HG02870 (cell line): Measurements from ENCODE around the gene TRPV4.

Experiments
- ATAC-seq: cut with Tn5 transposase; IDR thresholded peaks from one replicate; pipeline ENCODE4 v1.9.1; 2021; ENCODE audit warnings: mild to moderate bottlenecking, moderate library complexity; ENCODE audit not compliant: unreplicated experiment

Gene TRPV4

DNA sequence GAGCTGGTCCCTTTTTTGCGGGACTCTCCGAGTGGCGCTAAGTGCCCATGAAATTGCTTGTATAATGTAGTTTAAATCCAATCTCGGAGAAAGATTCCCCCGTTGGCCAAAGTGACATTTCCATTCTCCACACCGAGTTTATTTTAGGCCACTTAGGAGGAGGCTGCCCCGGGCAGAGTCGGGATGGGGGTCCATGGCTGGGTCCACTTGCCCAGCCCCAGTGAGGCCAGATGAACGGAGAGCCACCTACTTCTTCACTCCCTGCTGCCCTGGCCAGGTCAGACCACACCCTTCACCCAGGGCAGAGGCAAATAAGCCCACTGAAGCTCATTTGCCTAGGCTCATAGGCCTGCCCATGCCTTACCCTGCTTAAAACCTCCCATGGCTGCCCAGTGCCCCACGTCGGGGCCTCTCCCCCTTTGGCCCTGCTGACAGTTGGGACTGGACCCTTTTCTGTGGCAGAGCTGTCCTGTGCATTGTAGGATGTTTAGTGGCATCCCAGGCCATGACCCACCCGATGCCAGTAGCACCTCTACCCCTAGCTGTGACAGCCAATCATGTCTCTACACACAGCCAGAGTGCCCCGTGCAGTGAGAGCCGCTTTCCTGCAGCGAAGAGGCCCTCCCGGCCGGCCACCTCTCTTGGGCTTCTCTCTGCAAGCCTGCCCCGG is 68.3 kb downstream of the TRPV4 start:
- no peak for ATAC-seq

DNA sequence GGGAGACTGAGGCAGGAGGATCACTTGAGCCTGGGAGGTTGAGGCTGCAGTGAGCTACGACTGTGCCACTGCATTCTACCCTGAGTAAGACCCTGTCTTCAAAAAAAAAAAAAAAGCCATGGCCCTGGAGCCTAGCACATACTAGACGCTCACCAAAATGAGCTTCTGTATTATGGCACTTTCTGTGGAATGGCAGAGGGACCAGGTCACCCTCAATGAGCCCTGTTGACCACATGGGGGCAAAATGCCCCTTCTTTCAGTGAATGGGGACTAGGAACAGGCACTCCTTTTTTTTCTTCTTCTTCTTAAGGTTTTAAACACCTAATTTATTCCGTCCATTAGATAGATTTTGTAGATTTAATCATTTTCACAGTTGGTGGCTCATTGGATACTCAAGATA is 69.1 kb downstream of the TRPV4 start:
- no peak for ATAC-seq

DNA sequence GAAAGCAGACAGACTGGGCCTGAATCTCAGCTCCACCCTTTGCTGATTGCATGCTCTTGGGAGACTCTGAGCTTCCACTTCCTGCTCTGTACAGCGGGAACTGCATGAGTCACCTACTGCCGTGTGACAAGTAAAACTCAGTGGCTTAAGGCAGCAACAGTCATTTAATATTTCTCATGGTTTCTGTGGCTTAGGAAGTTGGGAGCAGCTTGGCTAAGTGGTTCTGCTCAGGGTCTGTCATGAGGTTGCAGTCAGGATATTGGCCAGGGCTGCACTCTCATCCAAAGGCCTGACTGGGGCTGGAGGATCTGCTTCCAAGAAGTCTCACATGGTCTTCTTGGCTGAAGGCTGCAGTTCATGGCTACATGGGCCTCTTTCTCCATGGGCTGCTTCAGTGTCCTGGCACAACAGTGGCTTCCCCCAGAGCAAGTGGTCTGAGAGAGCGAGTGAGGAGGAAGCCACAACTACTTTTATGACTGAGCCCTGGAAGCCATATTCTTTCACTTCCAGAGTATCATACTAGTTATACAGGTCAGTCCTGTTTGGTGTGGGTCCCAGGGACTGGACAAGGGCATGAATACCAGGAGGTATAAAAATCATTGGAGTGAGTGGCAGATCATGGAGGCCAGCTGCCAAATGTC is 69.9 kb downstream of the TRPV4 start:
- no peak for ATAC-seq

DNA sequence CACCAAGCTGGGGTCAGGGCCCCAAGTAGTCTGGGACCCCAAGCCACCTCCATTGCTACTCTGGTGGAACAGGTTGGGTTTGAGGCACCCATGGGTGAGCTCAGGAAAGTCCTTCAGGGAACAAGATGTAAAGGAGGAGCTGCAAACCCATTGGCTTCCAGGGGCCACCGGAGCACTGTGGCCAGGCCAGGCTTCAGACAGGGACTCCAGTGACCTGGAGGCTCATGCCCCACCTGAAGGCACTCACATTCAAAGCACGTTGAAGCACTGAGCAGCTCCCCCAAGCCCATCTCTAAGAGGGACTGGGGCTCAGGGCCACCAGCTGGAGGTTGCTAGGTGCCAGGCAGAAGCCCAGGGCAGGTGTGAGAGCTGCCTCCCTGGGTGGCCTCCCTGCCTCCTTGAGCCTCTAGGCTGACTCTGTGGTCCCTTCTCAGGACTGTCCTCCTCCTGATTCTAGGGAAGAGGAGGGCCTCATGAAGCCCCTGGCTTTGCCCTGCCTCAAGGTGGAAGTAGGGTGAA is 70.5 kb downstream of the TRPV4 start:
- ATAC-seq = no peak

DNA sequence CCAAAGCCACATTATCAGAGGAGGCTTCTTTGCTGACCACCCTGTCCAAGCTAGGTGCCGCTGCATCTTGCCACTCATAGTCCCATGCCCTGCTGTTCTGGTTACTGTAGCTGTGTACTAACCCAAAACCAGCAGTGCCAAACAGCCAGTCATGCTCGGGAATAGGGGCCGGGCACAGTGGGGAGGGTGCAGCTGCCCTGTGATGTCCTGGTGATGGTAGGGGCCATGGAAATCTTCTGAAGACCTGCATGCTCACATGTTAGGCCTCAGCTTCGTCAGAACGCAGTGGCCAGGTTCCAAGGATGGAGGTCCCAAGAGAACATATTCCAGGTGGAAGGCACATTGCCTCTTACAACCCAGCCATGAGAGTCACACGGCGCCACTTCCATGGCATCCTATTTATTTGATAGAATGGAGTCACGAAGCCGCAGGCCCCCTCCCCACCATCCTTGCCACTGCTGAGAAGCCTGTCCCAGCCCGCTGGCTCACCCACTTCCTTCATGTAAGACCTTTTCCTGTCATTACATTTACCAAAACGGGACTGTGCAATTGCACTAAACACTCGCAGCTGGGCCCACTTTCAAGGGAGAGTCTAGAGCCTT is 71.0 kb downstream of the TRPV4 start:
- no peak for ATAC-seq

DNA sequence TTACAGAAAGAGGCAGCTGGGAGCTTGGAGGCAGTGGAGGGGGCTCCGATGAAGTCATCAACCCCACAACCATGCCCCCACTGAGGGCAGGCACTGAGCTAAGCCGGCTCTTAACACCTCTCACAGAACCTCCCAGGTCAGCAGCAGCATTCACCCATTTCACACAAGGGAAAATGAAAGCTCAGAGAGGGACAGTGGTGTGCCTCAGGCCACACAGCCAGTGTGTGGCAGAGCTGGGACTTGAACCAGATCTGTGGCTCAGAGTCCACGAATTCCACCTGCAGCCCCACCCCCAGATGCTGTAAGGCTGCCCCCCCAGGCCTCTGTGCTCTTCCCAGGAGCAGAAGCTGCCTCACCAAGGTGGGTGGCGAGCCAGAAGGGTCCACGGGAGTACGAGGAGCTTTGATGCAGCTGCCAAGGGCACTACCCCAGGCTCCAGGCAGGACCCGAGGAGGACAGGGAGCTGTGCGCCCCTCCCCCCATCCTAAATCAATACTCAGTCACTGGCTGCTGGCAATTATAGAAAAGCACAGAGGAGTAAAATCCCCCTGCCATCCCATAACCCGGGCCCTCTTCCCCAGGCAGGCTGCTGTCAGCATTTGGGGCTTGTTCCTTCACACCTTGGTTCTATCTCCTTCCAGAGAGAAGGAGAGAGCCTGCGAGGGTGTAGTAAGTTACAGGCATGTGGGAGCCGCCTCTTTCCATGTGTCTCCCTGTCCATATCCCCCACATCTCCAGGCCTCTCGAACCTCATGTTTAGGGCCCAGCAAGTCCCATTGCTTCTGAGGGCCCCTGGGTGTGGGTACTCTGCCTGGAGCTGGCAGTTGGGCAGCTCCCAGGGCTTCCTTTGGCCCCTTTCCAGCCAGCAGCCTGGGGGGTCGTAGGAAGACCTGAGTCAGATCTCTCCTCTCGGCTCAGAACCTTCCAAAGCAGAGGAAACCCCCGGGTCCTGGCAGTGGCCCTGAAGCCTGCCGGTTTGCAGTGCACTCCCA is 72.0 kb downstream of the TRPV4 start:
- no peak for ATAC-seq

DNA sequence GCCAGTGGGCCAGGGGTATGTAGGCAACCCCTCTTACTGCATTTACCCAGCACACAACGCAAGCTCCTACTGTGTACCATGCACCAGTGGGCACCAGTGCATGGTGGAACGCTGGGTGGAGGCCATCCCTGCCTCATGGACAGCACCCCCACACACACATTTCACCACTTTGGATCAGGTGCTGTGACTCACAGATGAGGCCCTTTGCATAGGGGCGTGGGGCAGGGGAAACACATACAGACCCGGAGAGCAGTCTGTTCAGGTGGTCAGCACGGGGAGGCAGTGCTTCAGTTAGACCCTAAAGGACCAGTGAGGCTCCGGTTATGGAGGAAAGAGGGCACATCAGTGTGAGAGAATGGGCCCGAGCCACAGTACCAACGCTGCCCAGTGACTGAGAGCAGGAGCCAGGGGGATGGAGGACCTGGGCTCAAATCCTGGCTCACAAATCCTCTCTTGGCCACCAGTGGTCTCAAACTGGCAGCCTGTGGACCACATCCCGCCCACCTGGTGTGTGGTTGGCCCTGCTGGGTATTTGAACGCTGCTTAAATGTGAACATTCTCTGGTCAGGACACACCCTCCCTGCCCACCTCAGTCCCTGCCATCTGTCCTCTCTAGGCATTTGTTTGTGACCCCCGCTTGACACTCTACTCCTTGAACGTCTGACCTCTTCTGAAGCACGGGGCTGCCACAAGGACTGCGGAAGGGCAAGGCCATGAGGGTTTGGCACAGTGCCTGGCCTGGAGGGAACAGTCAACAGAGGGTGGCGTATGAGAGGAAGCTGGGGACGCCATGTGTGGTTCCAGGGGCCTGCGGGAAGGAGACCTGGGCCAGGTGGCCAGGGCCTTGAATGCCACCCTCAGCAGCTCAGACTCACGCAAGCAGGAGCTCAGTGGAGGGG is 72.9 kb downstream of the TRPV4 start:
- ATAC-seq = no peak

DNA sequence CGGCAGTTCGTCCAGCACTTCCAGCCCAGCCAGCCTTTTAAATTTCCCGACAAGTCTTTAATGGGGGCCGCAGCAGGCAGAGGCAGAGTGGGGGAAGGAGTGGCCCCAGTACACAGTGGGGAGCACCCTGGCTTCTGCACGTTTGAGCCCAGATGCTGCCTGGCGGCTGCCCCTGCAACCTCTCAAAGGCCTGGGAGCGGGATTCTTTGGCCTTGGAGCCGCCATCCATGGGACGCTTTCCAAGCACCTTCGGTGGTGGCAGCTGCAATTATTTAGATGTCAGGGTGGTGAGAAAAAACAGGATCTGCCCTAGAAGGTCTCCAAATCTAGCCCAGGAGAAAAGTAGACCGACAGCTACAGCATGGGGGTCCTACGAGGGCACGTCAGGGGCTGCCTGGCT is 73.6 kb downstream of the TRPV4 start:
- no peak for ATAC-seq

DNA sequence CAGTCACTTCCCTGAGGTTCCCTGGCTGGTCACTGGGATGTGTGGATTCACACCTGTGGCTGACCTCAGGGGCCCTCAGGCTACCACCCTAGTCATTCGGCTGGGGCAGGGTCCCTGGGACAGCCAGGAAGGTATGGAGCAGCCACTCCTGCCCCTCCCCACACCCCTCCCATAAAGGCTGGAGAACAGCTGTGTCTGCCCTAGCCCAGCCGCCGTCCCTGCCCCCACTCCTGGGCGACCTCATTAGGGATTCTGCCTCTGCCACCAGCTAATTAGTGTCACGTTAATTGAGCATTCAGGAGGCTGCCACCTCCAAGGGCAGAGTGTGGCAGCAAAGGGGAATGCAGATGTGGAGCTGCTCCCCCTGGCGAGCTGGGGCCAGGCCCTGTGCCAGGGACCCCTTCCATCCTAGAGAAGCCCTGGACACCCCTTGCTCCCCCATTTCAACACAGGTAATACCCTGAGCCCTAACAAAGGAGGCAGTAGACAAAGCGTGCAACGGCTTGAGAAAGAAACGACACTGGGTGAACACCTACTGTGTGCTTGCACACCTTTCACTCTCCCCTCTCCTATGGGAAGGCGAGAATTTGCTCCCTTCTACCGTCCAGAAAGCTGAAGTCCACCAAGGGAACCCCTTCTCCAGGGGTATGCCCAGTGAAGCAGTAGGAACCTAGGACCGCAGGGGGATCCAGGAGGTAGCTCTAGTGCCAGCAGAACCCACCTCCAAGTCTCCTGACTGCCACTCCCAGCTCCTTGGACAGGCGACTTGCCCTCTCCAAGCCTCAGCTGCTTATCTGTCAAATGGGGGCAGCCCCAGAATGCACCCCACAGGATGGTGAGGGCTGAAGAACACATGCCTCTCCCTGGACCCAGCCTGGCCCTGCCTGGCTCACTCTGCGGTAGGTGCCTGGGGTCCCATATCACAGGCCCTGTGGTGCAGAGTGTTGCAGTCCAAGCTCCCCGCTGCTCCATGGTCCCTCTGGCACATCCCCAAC is 74.5 kb downstream of the TRPV4 start:
- no peak for ATAC-seq

DNA sequence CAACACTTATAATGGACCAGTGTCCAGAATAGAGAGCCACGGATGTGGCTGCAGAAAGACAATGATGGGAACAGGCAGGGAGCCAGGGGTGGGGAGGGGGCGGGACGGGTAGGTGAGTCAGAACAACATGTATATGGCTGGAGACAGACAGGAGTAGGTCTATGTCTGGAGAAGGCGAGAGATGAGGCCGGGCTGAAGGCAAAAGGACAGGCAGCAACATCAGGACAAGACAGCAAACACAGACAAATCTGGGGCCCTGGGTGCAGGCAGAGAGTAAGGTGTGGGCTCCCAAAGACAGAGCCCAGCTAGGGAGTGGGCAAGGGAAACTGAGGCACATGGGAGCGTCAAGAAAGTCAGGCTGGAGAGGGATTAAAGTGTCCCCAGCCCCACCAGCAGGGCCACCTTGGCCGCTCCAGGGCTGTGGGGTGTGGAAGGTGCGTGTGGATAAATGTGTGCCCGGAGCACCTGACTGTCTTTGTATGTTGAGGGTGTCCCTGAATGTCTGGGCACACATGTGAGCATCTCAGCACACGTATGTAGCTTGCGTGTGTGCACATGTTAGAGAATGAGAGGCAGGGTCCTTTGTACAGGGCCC is 75.4 kb downstream of the TRPV4 start:
- ATAC-seq = no peak

DNA sequence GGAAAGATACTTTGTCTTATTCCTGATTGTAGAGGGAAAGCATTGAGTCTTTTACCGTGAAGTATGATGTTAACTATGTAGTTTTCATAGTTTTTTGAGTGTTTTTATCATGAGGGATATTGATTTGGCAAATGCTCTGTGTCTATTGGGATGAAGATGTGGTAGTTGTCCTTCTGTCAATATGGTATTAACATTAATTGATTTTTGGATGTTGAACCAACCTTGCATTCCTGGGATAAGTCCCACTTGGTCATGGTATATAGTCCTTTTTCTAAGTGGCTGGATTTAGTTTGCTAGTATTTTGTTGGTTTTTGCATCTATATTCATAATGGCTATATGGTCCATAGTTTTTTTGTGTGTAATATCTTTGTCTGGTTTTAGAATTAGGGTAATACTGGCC is 76.7 kb downstream of the TRPV4 start:
- ATAC-seq = no peak

DNA sequence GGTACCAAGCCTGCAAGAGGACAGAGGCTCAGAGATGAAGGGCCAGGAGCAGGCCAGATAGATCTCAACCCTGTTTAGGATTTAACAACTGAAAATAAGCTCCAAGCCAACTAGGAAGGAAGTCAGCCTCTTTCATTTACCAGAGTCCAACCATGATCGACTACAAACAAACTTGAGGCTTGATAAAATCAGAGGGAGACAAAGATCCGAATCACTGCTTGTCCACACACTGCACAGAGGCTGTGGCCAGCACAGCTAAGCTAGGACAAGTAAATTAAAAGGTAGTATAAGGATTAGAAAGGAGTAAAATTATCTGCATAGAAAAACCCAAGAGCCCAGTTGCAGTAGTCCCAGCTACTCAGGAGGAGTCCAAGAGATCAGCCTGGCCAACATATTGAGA is 79.2 kb downstream of the TRPV4 start:
- ATAC-seq = no peak

DNA sequence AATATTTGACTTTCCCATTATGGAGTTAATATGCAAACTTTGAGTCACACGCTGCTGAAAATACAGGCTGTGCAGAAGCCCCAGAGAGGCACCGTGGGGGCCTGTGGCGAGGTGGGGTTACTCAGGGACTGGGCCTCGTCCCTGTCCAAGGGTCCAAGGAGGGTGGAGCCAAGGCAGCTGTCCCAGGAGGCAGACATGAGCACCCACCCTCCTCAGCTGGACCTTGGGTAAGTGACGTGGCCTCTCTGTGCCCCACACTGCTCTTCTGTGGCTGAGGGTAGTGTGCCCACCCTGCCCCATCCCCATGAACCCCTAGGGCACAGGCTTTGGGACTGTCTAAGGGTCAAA is 80.2 kb downstream of the TRPV4 start:
- no peak for ATAC-seq

DNA sequence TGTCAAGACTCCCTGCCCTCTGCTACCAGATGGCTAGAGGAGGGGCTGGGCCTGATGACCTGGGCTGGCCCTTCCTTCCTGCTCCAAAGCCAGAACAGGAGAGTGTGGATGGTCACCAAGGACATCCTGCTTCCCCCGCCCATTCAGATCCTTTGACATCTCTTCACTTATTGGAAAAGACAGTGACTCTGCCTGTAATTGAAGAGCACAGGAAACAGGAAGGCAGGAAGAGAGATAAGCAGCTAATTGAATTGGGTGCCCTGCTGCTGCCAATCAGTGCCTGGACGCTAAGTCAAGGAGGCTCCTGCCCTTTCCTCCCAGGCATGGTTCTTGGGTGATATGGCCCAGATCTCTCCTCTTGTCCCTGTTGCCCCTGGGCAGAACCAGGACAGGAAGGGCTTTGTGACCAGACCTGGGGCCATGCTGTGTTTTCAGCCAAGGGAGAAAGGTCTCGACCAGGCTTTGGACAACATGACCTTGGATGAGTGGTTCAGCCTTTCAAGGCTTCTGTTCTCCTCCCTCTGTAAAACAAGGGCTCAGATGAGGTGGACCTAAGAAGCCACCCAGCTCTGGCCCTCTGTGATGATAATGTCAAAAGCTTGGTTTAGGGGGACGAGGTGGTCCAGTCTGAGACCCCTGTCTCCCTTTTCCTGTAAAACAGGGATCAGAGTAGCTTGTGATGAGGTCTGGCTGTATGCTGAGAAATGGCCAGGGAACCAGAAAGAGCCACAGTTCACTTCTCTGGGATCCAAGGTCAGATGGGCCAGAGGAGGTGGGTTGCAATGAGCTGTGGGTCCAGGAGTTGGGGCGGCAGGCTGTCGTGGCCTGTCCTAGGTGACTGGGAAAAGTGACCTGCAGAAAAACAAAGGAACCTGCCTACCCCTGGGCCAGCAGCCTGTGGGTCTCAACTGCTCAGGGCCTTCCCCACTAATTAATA is 80.8 kb downstream of the TRPV4 start:
- ATAC-seq = no peak

DNA sequence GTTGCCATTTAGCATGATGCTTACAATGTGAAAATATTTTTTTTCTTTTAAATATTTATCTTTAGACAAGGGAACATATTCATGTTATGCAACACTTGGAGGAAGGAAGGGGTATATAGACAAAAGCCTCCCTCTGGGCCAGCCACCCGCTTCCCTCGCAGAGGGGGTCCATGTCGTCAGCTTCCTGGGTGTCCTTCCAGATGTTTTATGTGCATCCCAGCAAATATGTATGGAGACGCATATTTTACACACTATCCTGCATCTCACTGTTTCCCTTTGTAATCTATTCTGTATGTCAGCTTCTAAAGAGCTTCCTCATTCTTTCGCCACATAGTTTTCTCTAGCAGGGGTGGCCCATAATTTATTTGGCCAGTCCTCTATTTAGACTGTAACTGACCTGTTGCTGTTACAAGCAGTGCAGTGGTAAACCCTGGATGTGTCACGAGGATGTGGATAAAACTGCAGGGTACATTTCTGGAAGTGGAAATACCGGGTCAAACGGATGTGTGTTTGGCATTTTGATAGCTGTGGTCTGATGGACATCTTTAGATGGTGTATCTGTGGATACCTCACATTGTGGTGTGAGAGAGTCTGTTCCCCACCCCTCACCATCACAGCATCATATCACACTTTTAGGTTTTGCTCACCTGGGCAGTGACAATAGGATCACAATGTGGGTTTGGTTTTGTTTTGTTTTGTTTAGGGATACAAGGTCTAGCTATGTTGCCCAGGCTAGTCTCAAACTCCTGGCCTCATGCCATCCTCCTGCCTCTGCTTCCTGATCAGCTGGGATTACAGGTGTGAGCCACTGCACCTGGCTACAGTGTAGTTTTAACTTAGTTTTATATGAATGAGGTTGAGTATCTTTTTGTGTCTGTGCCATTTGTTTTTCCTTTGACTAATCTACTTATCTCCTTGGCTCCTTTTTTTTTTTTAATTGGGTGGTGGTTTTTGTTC is 87.9 kb downstream of the TRPV4 start:
- no peak for ATAC-seq

DNA sequence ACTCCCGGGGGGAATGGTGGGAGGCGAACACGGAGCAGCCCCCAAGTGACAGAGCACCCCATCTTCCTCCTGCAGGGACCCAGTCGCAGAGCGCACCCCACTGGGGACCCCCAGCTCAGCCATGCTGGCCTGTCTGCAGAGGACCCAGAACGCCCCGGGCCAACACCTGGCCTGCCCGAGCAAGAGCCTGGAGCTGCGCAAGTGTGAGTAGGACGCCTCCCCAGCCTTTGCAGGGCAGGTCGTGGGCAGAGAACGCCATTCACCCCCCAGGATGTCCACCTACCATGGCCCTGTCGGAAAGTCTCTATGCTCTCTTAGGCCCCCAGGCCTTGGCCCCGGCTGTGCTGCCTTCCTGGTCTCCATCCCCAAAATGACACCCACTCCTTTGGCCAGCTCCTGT is 89.2 kb downstream of the TRPV4 start:
- ATAC-seq = no peak
